Skeletal muscle cell (primary cell): Measurements from ENCODE around the gene BMP8A.
"Not testable (repeated sequence)": the region's sequence is repeated elsewhere in the genome, so short reads cannot be mapped to it uniquely, and the experiment has no call there.

Experiments used
- DNase-seq: peaks from one replicate; pipeline ENCODE4 v3.0.0-alpha.2; 2010; ENCODE audit warnings: low read depth
- H3K4me3 ChIP-seq: 2 replicates; pipeline ENCODE4 v1.5.1; 2011; ENCODE audit warnings: low read depth, mild to moderate bottlenecking, control low read depth, low read length, moderate library complexity

The BMP8A gene

GRCh38 chr1:39499668-39500067 is 8.2 kb downstream of the BMP8A start:
- no peak overlapping the region for H3K4me3 ChIP-seq
- DNase-seq: no peak

- DNase-seq: no peak
Measured at GRCh38 chr1:39500862-39501389, 9.5 kb downstream of the BMP8A start.

GRCh38 chr1:39501666-39502065 is 10.2 kb downstream of the BMP8A start:
- peak; percentile 35 for DNase-seq
- no peak overlapping the region for H3K4me3 ChIP-seq

More at GRCh38 chr1:39500862-39501389, 9.5 kb downstream of the BMP8A start:
- no peak overlapping the region for H3K4me3 ChIP-seq

- not testable (repeated sequence) for H3K4me3 ChIP-seq, DNase-seq
Measured at GRCh38 chr1:39504436-39504835, 13.0 kb downstream of the BMP8A start.

GRCh38 chr1:39505289-39505688 is 13.9 kb downstream of the BMP8A start:
- no peak overlapping the region for H3K4me3 ChIP-seq
- DNase-seq: no peak

GRCh38 chr1:39507230-39507928 is 15.9 kb downstream of the BMP8A start:
- H3K4me3 ChIP-seq: no peak overlapping the region
- no peak for DNase-seq

GRCh38 chr1:39508266-39508665 is 16.8 kb downstream of the BMP8A start:
- H3K4me3 ChIP-seq: no peak overlapping the region
- no peak for DNase-seq

GRCh38 chr1:39508857-39509305 is 17.4 kb downstream of the BMP8A start:
- DNase-seq: peak; percentile 12
- H3K4me3 ChIP-seq: no peak overlapping the region

GRCh38 chr1:39509360-39510009 is 18.0 kb downstream of the BMP8A start:
- no peak overlapping the region for H3K4me3 ChIP-seq
- DNase-seq: peak; percentile 19

- H3K4me3 ChIP-seq, DNase-seq: not testable (repeated sequence)
Measured at GRCh38 chr1:39510570-39511186, 19.2 kb downstream of the BMP8A start.

GRCh38 chr1:39511477-39511876 is 20.0 kb downstream of the BMP8A start:
- DNase-seq: not testable (repeated sequence)

GRCh38 chr1:39512234-39512847 is 20.9 kb downstream of the BMP8A start:
- H3K4me3 ChIP-seq: not testable (repeated sequence)

More at GRCh38 chr1:39511477-39511876, 20.0 kb downstream of the BMP8A start:
- not testable (repeated sequence) for H3K4me3 ChIP-seq

GRCh38 chr1:39514710-39515124 is 23.3 kb downstream of the BMP8A start:
- H3K4me3 ChIP-seq, DNase-seq: not testable (repeated sequence)

More at GRCh38 chr1:39512234-39512847, 20.9 kb downstream of the BMP8A start:
- not testable (repeated sequence) for DNase-seq

GRCh38 chr1:39515131-39516086 is 24.0 kb downstream of the BMP8A start:
- peak overlapping the region; percentile 34 for H3K4me3 ChIP-seq
- not testable (repeated sequence) for DNase-seq

- H3K4me3 ChIP-seq, DNase-seq: not testable (repeated sequence)
Measured at GRCh38 chr1:39516841-39517240, 25.4 kb downstream of the BMP8A start.

- not testable (repeated sequence) for H3K4me3 ChIP-seq, DNase-seq
Measured at GRCh38 chr1:39517936-39518335, 26.5 kb downstream of the BMP8A start.

- not testable (repeated sequence) for H3K4me3 ChIP-seq, DNase-seq
Measured at GRCh38 chr1:39519376-39519775, 27.9 kb downstream of the BMP8A start.

GRCh38 chr1:39522221-39522620 is 30.8 kb downstream of the BMP8A start:
- H3K4me3 ChIP-seq, DNase-seq: not testable (repeated sequence)
